HEK293 (cell line): ENCODE results near the gene CCDC78.

Source experiments
- CTCF ChIA-PET: fragments of 350-600 bp; formaldehyde crosslinking; extraction: SDS; loops from one replicate; lab custom pipeline; 2021; ENCODE audit warnings: antibody characterized with exemption; lab: Yijun Ruan, JAX
- POLR2A ChIA-PET: fragments of 300-600 bp; formaldehyde crosslinking; extraction: SDS; loops from one replicate; lab custom pipeline; 2020; ENCODE audit warnings: antibody characterized with exemption, inconsistent platforms; lab: Yijun Ruan, JAX
- H3K27ac ChIP-seq: fragments of 200-500 bp; sonication (Bioruptor generic); 2 replicates; pipeline ENCODE4 v1.5.1; 2014; ENCODE audit warnings: low read depth, low read length, control low read depth, inconsistent platforms; ENCODE audit errors: extremely low read depth
- H3K36me3 ChIP-seq, 2 experiments: fragments of 200-500 bp in 1 of 2; sonication (Bioruptor generic) in 1 of 2; 1 replicate in 1 of 2; 2 replicates in 1 of 2; pipeline ENCODE4 v1.5.1; 2014 to 2017; ENCODE audit warnings: inconsistent platforms in 2 of 2, low read length in 2 of 2; ENCODE audit not compliant: control insufficient read depth in 2 of 2, insufficient read depth in 1 of 2
- H3K4me1 ChIP-seq: fragments of 200-500 bp; sonication (Bioruptor generic); 2 replicates; pipeline ENCODE4 v1.5.1; 2014; ENCODE audit warnings: mild to moderate bottlenecking, low read length, inconsistent platforms; ENCODE audit not compliant: control insufficient read depth, insufficient read depth
- H3K4me3 ChIP-seq: 2 replicates; pipeline ENCODE4 v1.5.1; 2011; ENCODE audit warnings: low read depth, mild to moderate bottlenecking, control low read depth, low read length, moderate library complexity
- H3K9me3 ChIP-seq: fragments of 200-500 bp; sonication (Bioruptor generic); 2 replicates; pipeline ENCODE4 v1.5.1; 2014; ENCODE audit warnings: low read depth, low read length, inconsistent platforms; ENCODE audit not compliant: control insufficient read depth, insufficient read depth
- ATF2 ChIP-seq: fragments of 450-650 bp; formaldehyde crosslinking; IDR thresholded peaks from 2 replicates; pipeline ENCODE4 v1.5.1; 2016; ENCODE audit warnings: missing biosample characterization, missing genetic modification characterization, low read depth
- HIC1 ChIP-seq: fragments of 450-650 bp; formaldehyde crosslinking; IDR thresholded peaks from 2 replicates; pipeline ENCODE4 v1.5.1; 2016; ENCODE audit warnings: missing biosample characterization, missing genetic modification characterization
- KLF17 ChIP-seq: fragments of 450-650 bp; formaldehyde crosslinking; IDR thresholded peaks from 2 replicates; pipeline ENCODE4 v1.5.1; 2016; ENCODE audit warnings: missing biosample characterization, missing genetic modification characterization
- PRDM6 ChIP-seq: fragments of 450-650 bp; formaldehyde crosslinking; IDR thresholded peaks from 2 replicates; pipeline ENCODE4 v1.5.1; 2017; ENCODE audit warnings: missing biosample characterization, missing genetic modification characterization
- REST ChIP-seq: fragments of 450-650 bp; formaldehyde crosslinking; IDR thresholded peaks from 2 replicates; pipeline ENCODE4 v1.5.1; 2016; ENCODE audit warnings: missing biosample characterization, missing genetic modification characterization
- SALL2 ChIP-seq: fragments of 450-650 bp; formaldehyde crosslinking; IDR thresholded peaks from 2 replicates; pipeline ENCODE4 v1.5.0; 2017; ENCODE audit warnings: missing biosample characterization, mild to moderate bottlenecking, missing genetic modification characterization, borderline replicate concordance
- ZBTB49 ChIP-seq: fragments of 450-650 bp; formaldehyde crosslinking; IDR thresholded peaks from 2 replicates; pipeline ENCODE4 v1.5.1; 2016; ENCODE audit warnings: missing biosample characterization, missing genetic modification characterization, low read depth
- ZNF223 ChIP-seq: fragments of 450-650 bp; formaldehyde crosslinking; IDR thresholded peaks from 2 replicates; pipeline ENCODE4 v1.5.1; 2016; ENCODE audit warnings: missing biosample characterization, missing genetic modification characterization
- ZNF341 ChIP-seq: fragments of 450-650 bp; formaldehyde crosslinking; IDR thresholded peaks from 2 replicates; pipeline ENCODE4; 2016; ENCODE audit warnings: low read depth, missing biosample characterization, missing genetic modification characterization
- ZNF354C ChIP-seq: fragments of 450-650 bp; formaldehyde crosslinking; IDR thresholded peaks from 2 replicates; pipeline ENCODE4 v1.5.1; 2016; ENCODE audit warnings: missing biosample characterization, missing genetic modification characterization, low read depth, borderline replicate concordance
- ZNF544 ChIP-seq: fragments of 450-650 bp; formaldehyde crosslinking; IDR thresholded peaks from 2 replicates; pipeline ENCODE4 v1.5.0; 2017; ENCODE audit warnings: missing biosample characterization, missing genetic modification characterization
- ZNF610 ChIP-seq: fragments of 450-650 bp; formaldehyde crosslinking; IDR thresholded peaks from 2 replicates; pipeline ENCODE4 v1.5.1; 2016; ENCODE audit warnings: missing biosample characterization, missing genetic modification characterization, borderline replicate concordance
- ZNF629 ChIP-seq: fragments of 450-650 bp; formaldehyde crosslinking; IDR thresholded peaks from 2 replicates; pipeline ENCODE4 v1.5.1; 2017; ENCODE audit warnings: missing biosample characterization, missing genetic modification characterization
- ZSCAN16 ChIP-seq: fragments of 450-650 bp; formaldehyde crosslinking; IDR thresholded peaks from 2 replicates; pipeline ENCODE4 v1.5.1; 2016; ENCODE audit warnings: missing biosample characterization, missing genetic modification characterization

CCDC78 gene

GRCh38 chr16:764848-765487 lies 38.7 kb upstream of the CCDC78 start:
- ChIA-PET POLR2A (no interaction called here), CTCF (no interaction called here)
- no peak for TF ChIP-seq ZNF629 (tag by site-specific recombination)
- TF ChIP-seq ATF2 (tag by site-specific recombination) = no peak
- TF ChIP-seq ZSCAN16 (tag by site-specific recombination) = no peak
- TF ChIP-seq ZBTB49 (tag by site-specific recombination) = no peak
- TF ChIP-seq KLF17 (tag by site-specific recombination) = no peak
- no peak for TF ChIP-seq ZNF341 (tag by site-specific recombination)
- TF ChIP-seq PRDM6 = no peak
- no peak for TF ChIP-seq ZNF610 (tag by site-specific recombination)
- no peak for TF ChIP-seq ZNF354C (tag by site-specific recombination)
- no peak for TF ChIP-seq SALL2 (tag by site-specific recombination)
- TF ChIP-seq ZNF544 = no peak
- TF ChIP-seq REST = no peak
- Histone ChIP-seq H3K9me3 (no peaks in the 10 kb centered on the region), H3K4me1 (no peaks in the 10 kb centered on the region), H3K36me3 (no peaks in the 10 kb centered on the region), H3K27ac (no peak overlapping the region), H3K4me3 (no peak overlapping the region)

- TF ChIP-seq ZNF223 (tag by site-specific recombination) (no peak), HIC1 (tag by site-specific recombination) (0 out of 2 replicates have a peak, but pooled peaks have one; percentile 57)
- no peak overlapping the region for H3K4me3 ChIP-seq
- H3K9me3 ChIP-seq = no peaks in the 10 kb centered on the region
- ChIA-PET CTCF (no interaction called here), POLR2A (no interaction called here)
- H3K27ac ChIP-seq = no peak overlapping the region
- H3K36me3 ChIP-seq = no peaks in the 10 kb centered on the region
- no peaks in the 10 kb centered on the region for H3K4me1 ChIP-seq
Observed at GRCh38 chr16:764184-764750, 38.0 kb upstream of the CCDC78 start.
